AG09319 (cell line): Measurements from ENCODE around the gene GAREM2.

ENCODE experiments used
- DNase-seq: peaks from one replicate; pipeline ENCODE4 v3.0.0-alpha.2; 2010; ENCODE audit warnings: low read depth; ENCODE audit errors: extremely low read depth
- CTCF ChIP-seq: IDR thresholded peaks from 2 replicates; pipeline ENCODE4 v1.5.1; 2011; ENCODE audit warnings: low read depth, mild to moderate bottlenecking, inconsistent platforms, low read length, moderate library complexity

GAREM2 gene

GRCh38 chr2:26169226-26169625 lies 3.7 kb upstream of the GAREM2 start:
- TF ChIP-seq CTCF, result no peak
- DNase-seq, result no peak

DNA sequence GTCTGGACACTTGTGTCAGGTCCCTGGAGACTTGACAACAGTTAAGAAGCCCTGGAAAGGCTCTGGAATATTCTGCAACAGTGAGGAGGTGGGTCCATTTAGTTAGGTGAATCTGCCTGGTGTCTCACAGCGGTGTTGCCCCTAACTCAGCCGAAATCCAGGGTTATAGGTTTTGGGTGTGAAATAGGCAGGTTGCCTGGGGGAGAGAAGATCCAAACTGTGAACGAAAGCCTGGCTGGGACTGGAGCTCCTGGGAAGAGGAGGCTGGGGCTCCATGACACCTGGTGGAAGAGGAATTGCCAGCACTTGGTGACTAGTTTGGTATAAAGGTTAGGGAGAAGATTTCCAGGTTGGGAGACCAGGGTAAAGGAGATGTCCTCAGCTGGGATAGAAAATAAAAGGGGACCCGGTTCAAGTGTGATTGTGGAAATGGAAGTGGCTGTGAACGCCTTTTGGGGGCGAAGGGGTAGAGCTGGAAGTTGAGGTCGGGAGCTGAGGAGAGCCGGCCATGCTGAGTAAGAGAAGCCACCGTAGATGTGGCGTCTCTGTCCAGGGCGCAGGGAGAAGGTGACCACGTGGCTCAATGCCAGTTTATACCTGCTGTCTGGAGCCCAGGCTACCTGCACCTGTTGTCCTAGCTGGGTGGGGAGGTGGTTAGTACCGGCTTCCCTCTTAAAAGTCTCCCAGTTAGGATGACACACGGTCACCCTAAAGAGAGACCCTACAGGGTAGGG lies 3.0 kb upstream of the GAREM2 start:
- TF ChIP-seq CTCF, result no peak
- no peak for DNase-seq

GRCh38 chr2:26170795-26171194 lies 2.1 kb upstream of the GAREM2 start:
- no peak for TF ChIP-seq CTCF
- DNase-seq, result no peak

GRCh38 chr2:26172189-26172870 lies 558 bp upstream of the GAREM2 start:
- TF ChIP-seq CTCF, result no peak
- DNase-seq, result no peak

DNA sequence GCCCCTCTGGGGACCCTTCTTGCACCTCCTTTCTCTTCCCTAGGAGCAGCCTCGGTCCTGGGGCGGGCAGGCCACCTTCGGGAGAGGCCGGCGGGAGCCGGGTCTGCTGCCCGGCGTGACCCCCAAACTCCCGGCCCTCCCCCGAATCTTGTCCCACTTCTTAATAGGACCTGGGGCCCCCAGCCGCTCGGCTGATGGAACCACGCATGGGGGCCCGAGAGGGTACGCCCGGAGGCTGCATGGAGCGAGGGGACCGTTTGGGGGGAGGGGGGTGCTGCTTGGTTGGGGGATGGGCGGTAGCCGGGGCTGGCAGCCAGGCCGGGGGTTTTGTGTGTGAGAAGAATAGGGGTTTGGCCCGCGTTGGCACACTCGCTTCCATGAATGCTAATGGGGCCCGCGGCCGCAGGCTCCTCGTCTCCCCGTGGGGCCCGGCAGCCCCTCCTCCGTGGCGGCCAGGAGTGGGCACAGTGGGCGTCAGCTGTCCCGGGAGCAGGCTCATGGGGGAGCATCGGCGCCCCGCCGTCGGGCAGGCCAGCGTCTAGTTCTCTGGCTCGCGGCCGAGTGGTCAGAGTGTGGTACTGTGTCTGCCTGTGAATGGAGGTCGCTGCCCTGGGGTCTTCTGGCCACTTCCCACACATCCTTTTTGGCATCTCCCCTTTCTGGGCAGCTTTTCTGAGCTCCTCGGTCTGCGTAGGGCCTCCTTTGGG lies 1.0 kb downstream of the GAREM2 start:
- no peak for TF ChIP-seq CTCF
- no peak for DNase-seq

DNA sequence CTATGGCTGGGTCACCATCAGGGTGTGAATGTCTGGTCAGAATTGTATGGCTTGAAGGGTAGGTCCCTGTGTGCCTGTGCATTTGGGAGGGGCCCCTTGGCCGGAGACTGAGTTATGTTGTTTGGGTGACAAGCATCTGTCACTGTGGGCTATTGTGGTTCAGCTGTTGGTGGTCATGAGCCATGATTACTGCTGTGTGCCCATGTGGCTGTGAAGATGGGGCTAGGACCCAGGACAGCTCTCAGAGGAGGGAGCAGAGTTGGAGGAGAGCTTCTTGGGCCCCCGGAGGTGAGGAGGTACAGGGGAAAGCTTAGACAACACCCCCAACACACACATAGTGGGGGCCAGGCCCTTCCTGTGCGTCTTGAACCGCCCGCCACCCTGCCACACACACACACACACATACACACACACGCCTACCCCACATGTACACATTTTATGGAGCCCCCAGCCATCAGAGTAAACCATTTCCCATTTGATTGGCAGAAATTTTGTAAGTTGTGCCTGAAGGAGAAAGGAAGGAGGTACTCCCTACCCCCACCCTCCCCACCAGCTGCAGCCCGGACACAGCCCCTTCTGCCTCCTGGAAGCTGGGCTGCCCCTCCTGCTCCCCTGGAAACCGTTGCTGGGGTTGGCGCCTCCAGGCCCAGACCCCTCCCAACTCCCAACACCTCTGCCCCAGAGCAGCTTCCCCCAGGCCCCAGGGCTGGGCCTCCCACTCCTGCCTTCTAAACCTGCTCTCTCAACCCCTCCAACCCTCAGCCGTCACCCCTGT lies 2.0 kb downstream of the GAREM2 start:
- no peak for DNase-seq
- TF ChIP-seq CTCF, result no peak
